Osteoblast (primary cell): ENCODE measurements around the gene CNOT10. TPM values are rescaled to one million over a fixed set of nuclear protein-coding genes. Genes with fewer than 3 reads are reported as not detected.
A peak's percentile ranks its signal among the peaks of the same experiment; 100 is the strongest.

Source experiments
- DNase-seq: peaks from one replicate; pipeline ENCODE4 v3.0.0; 2011; ENCODE audit warnings: low spot score, mixed read lengths; ENCODE audit not compliant: insufficient read length; ENCODE audit errors: missing footprints
- H2AFZ ChIP-seq: 2 replicates; pipeline ENCODE4 v1.6.0; 2011; ENCODE audit warnings: mild to moderate bottlenecking, low read length
- H3K27ac ChIP-seq: 2 replicates; pipeline ENCODE4 v1.5.1; 2011; ENCODE audit warnings: mild to moderate bottlenecking, low read depth, low read length, moderate library complexity
- H3K27me3 ChIP-seq: 2 replicates; pipeline ENCODE4 v1.6.0; 2012; ENCODE audit warnings: mild to moderate bottlenecking, control low read depth, inconsistent platforms, low read length, moderate library complexity; ENCODE audit not compliant: insufficient read depth
- H3K36me3 ChIP-seq: 2 replicates; pipeline ENCODE4 v1.5.1; 2011; ENCODE audit warnings: mild to moderate bottlenecking, low read length, control low read depth, moderate library complexity; ENCODE audit not compliant: insufficient read depth
- H3K4me1 ChIP-seq: 2 replicates; pipeline ENCODE4 v1.5.1; 2011; ENCODE audit warnings: mild to moderate bottlenecking, low read length, control low read depth, moderate library complexity; ENCODE audit not compliant: insufficient read depth
- H3K4me2 ChIP-seq: 2 replicates; pipeline ENCODE4 v1.6.0; 2011; ENCODE audit warnings: mild to moderate bottlenecking, low read length; ENCODE audit not compliant: insufficient read depth
- H3K4me3 ChIP-seq: fragments of 200-600 bp; sonication (generic); 3 replicates; pipeline ENCODE4 v1.5.1; 2012; ENCODE audit warnings: mild to moderate bottlenecking, low read length, inconsistent platforms; ENCODE audit not compliant: insufficient read depth
- H3K79me2 ChIP-seq: 2 replicates; pipeline ENCODE4 v1.6.0; 2012; ENCODE audit warnings: mild to moderate bottlenecking, low read length, control low read depth, inconsistent platforms; ENCODE audit not compliant: insufficient read depth
- H3K9me3 ChIP-seq: 2 replicates; pipeline ENCODE4 v1.5.1; 2011; ENCODE audit warnings: low read depth, low read length, control low read depth
- H4K20me1 ChIP-seq: 2 replicates; pipeline ENCODE4 v1.6.0; 2012; ENCODE audit warnings: mild to moderate bottlenecking, low read length, control low read depth; ENCODE audit not compliant: insufficient read depth
- CTCF ChIP-seq: IDR thresholded peaks from 2 replicates; pipeline ENCODE4 v1.5.1; 2011; ENCODE audit warnings: mild to moderate bottlenecking, low read depth, low read length, moderate library complexity; ENCODE audit errors: extremely low read depth
- total RNA-seq: library from RNA; depleted of rRNA; stranded (reverse); fragments of >200 nt; gene quantifications from 2 replicates; pipeline ENCODE4 v1.2.3, GENCODE V29; 2012

Gene CNOT10
- total RNA-seq, 1 donor = 36.9 TPM

GRCh38 chr3:32817257-32817557 is 132.2 kb downstream of the CNOT10 start:
- no peak for TF ChIP-seq CTCF
- H3K4me3 ChIP-seq = no peak overlapping the region
- H3K27me3 ChIP-seq = peaks cover 77% of the 10 kb centered on the region
- no peak overlapping the region for H3K27ac ChIP-seq
- H3K36me3 ChIP-seq = no peaks in the 10 kb centered on the region
- H3K4me2 ChIP-seq = peak overlapping the region; percentile 48
- peak; percentile 85 for DNase-seq
- no peaks in the 10 kb centered on the region for H4K20me1 ChIP-seq
- peaks cover 8% of the 10 kb centered on the region for H3K9me3 ChIP-seq
- no peaks in the 10 kb centered on the region for H3K4me1 ChIP-seq
- H2AFZ ChIP-seq = no peak overlapping the region
- H3K79me2 ChIP-seq = no peaks in the 10 kb centered on the region

- H3K27ac ChIP-seq = no peak within 1 kb of the TSS
- peaks cover 81% of the 10 kb centered on the region for H3K27me3 ChIP-seq
- no peaks in the 10 kb centered on the region for H4K20me1 ChIP-seq
- H3K36me3 ChIP-seq = no peaks in the 10 kb centered on the region
- peak within 1 kb of the TSS; percentile 56 for H2AFZ ChIP-seq
- H3K4me2 ChIP-seq = peak within 1 kb of the TSS; percentile 48
- H3K4me3 ChIP-seq = peak within 1 kb of the TSS; percentile 35
- H3K4me1 ChIP-seq = no peaks in the 10 kb centered on the region
- DNase-seq = peak; percentile 95
- no peak for TF ChIP-seq CTCF
- H3K9me3 ChIP-seq = peaks cover 8% of the 10 kb centered on the region
- H3K79me2 ChIP-seq = no peaks in the 10 kb centered on the region
Measured at GRCh38 chr3:32817558-32818228, 132.7 kb downstream of the CNOT10 start, which contains the start of gene TRIM71. Gene TRIM71, plus strand, starts transcription at chr3:32817997. Its CDS starts 84 bp downstream, at chr3:32818081.

GRCh38 chr3:32818229-32818969 is 133.4 kb downstream of the CNOT10 start:
- Histone ChIP-seq H3K4me1 (no peaks in the 10 kb centered on the region), H3K4me3 (no peak overlapping the region), H3K79me2 (no peaks in the 10 kb centered on the region), H2AFZ (no peak overlapping the region), H4K20me1 (no peaks in the 10 kb centered on the region), H3K27ac (no peak overlapping the region), H3K36me3 (no peaks in the 10 kb centered on the region), H3K27me3 (peaks cover 89% of the 10 kb centered on the region), H3K9me3 (peaks cover 8% of the 10 kb centered on the region), H3K4me2 (no peak overlapping the region)
- peak; percentile 73 for DNase-seq
- TF ChIP-seq CTCF = no peak

- Histone ChIP-seq H3K36me3 (no peaks in the 10 kb centered on the region), H3K4me2 (no peak overlapping the region), H4K20me1 (no peaks in the 10 kb centered on the region), H2AFZ (no peak overlapping the region), H3K79me2 (no peaks in the 10 kb centered on the region), H3K4me3 (no peak overlapping the region), H3K27ac (no peak overlapping the region), H3K27me3 (peaks cover 91% of the 10 kb centered on the region), H3K9me3 (peaks cover 8% of the 10 kb centered on the region), H3K4me1 (no peaks in the 10 kb centered on the region)
- peak; percentile 64 for DNase-seq
- TF ChIP-seq CTCF = no peak
Measured at GRCh38 chr3:32818970-32819511, 134.1 kb downstream of the CNOT10 start.
